Measurements from ENCODE around the gene DAB1.

Gene DAB1

GRCh38 chr1:57012315-57012714, 411.5 kb downstream of the DAB1 start:
- DNase-seq: no peak

GRCh38 chr1:57010511-57010910, 413.3 kb downstream of the DAB1 start:
- DNase-seq: no peak

- no peak for DNase-seq
Measured at GRCh38 chr1:57007948-57008347, 415.9 kb downstream of the DAB1 start.

- no peak for DNase-seq
Measured at GRCh38 chr1:57007472-57007871, 416.4 kb downstream of the DAB1 start.

- no peak for DNase-seq
Measured at GRCh38 chr1:57003398-57004139, 420.3 kb downstream of the DAB1 start.

- DNase-seq: no peak
Measured at GRCh38 chr1:56995414-56996100, 428.3 kb downstream of the DAB1 start.

- DNase-seq: no peak
Measured at GRCh38 chr1:56993475-56993874, 430.4 kb downstream of the DAB1 start.

GRCh38 chr1:56992318-56993125, 431.3 kb downstream of the DAB1 start:
- DNase-seq: no peak

GRCh38 chr1:56991576-56991975, 432.3 kb downstream of the DAB1 start:
- no peak for DNase-seq

GRCh38 chr1:56986397-56986796, 437.5 kb downstream of the DAB1 start:
- DNase-seq: no peak

- no peak for DNase-seq
Measured at GRCh38 chr1:56985857-56986256, 438.0 kb downstream of the DAB1 start.

- no peak for DNase-seq
Measured at GRCh38 chr1:56983484-56983883, 440.4 kb downstream of the DAB1 start.

- DNase-seq: no peak
Measured at GRCh38 chr1:56979986-56980755, 443.7 kb downstream of the DAB1 start.

- no peak for DNase-seq
Measured at GRCh38 chr1:56978819-56979218, 445.0 kb downstream of the DAB1 start.

GRCh38 chr1:56977910-56978309, 445.9 kb downstream of the DAB1 start:
- DNase-seq: no peak

- no peak for DNase-seq
Measured at GRCh38 chr1:56975446-56975845, 448.4 kb downstream of the DAB1 start.

GRCh38 chr1:56973923-56974742, 449.7 kb downstream of the DAB1 start:
- no peak for DNase-seq

- DNase-seq: no peak
Measured at GRCh38 chr1:56972976-56973375, 450.9 kb downstream of the DAB1 start.

GRCh38 chr1:56970280-56970679, 453.6 kb downstream of the DAB1 start:
- DNase-seq: no peak

- no peak for DNase-seq
Measured at GRCh38 chr1:56968878-56969495, 454.9 kb downstream of the DAB1 start.
